ENCODE results near the gene EPC1. TPM values are rescaled to one million over a fixed set of nuclear protein-coding genes. Genes with fewer than 3 reads are reported as not detected.
A peak's percentile ranks its signal among the peaks of the same experiment; 100 is the strongest.

Gene EPC1
- total and polyA plus RNA-seq, 2 donors from 2014 or later = 12.3 to 42.6 TPM

GRCh38 chr10:32390193-32390592, 43.2 kb upstream of the EPC1 start:
- FAIRE-seq = no peak
- Histone ChIP-seq H3K4me1 (ENCODE audit: control insufficient read depth in 2 of 3, insufficient read depth in 2 of 3, low read depth in 1 of 3, low read length in 3 of 3) (no peaks in the 10 kb centered on the region), H3K9me3 (ENCODE audit: control insufficient read depth in 2 of 3, insufficient read depth in 1 of 3, low read length in 3 of 3) (no peaks in the 10 kb centered on the region), H3K27me3 (ENCODE audit: control insufficient read depth, insufficient read depth, low read length) (no peaks in the 10 kb centered on the region), H3K27ac (ENCODE audit: low read depth in 2 of 2, low read length in 2 of 2) (no peak overlapping the region), H3K9ac (ENCODE audit: low read length in 3 of 3) (no peak overlapping the region), H3K4me3 (ENCODE audit: low read length in 3 of 3) (no peak overlapping the region), H3K36me3 (ENCODE audit: control insufficient read depth in 2 of 3, insufficient read depth in 3 of 3, low read length in 3 of 3) (no peaks in the 10 kb centered on the region)
- no peak for DNase-seq
- intact Hi-C loops (cut with DNase I) = no loop called here
- TF ChIP-seq CTCF (IDR thresholded peaks at IDR 0.05; ENCODE audit: borderline replicate concordance, extremely low read depth, insufficient read depth) = no peak

GRCh38 chr10:32388258-32389027, 41.5 kb upstream of the EPC1 start:
- TF ChIP-seq CTCF (IDR thresholded peaks at IDR 0.05; ENCODE audit: borderline replicate concordance, extremely low read depth, insufficient read depth) = no peak
- H3K4me1 ChIP-seq (ENCODE audit: control insufficient read depth in 2 of 3, insufficient read depth in 2 of 3, low read depth in 1 of 3, low read length in 3 of 3) = no peaks in the 10 kb centered on the region
- no peak overlapping the region for H3K4me3 ChIP-seq (ENCODE audit: low read length in 3 of 3)
- no peaks in the 10 kb centered on the region for H3K36me3 ChIP-seq (ENCODE audit: control insufficient read depth in 2 of 3, insufficient read depth in 3 of 3, low read length in 3 of 3)
- no peaks in the 10 kb centered on the region for H3K9me3 ChIP-seq (ENCODE audit: control insufficient read depth in 2 of 3, insufficient read depth in 1 of 3, low read length in 3 of 3)
- H3K9ac ChIP-seq (ENCODE audit: low read length in 3 of 3) = no peak overlapping the region
- intact Hi-C loops (cut with DNase I) = no loop called here
- DNase-seq (no peak), FAIRE-seq (no peak)
- H3K27ac ChIP-seq (ENCODE audit: low read depth in 2 of 2, low read length in 2 of 2) = no peak overlapping the region
- no peaks in the 10 kb centered on the region for H3K27me3 ChIP-seq (ENCODE audit: control insufficient read depth, insufficient read depth, low read length)

DNA sequence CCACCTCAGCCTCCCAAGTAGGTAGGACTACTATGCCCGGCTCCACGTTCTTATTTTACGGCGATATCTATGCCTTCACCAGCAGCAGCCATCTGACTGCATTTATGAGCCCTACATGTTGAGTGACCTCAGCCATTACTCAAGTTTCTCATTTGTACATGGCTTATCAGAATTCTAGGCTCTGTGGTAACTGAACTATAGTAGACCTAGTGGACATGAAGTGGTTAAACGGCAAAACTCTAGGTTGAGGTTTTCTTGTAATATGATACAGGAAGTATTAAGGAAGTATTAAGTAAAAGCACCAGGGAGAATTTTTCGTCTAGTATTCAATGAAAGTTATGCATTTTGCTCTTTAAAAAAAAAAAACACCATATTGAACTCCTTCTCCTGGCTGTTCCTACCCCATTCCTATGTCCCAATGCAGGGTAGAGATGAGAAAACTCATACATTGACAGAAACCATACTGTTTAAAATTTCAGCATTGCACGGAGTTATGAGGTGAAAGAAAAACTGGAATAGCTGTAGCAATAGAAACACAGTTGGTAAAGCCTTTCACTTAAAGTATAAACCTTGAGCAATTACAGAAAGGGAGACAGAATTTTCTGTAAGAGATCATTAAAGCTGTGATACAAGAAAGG, 39.8 kb upstream of the EPC1 start:
- Histone ChIP-seq H3K27ac (ENCODE audit: low read depth in 2 of 2, low read length in 2 of 2) (no peak overlapping the region), H3K4me1 (ENCODE audit: control insufficient read depth in 2 of 3, insufficient read depth in 2 of 3, low read depth in 1 of 3, low read length in 3 of 3) (no peaks in the 10 kb centered on the region), H3K9ac (ENCODE audit: low read length in 3 of 3) (no peak overlapping the region), H3K9me3 (ENCODE audit: control insufficient read depth in 2 of 3, insufficient read depth in 1 of 3, low read length in 3 of 3) (no peaks in the 10 kb centered on the region), H3K36me3 (ENCODE audit: control insufficient read depth in 2 of 3, insufficient read depth in 3 of 3, low read length in 3 of 3) (no peaks in the 10 kb centered on the region), H3K27me3 (ENCODE audit: control insufficient read depth, insufficient read depth, low read length) (no peaks in the 10 kb centered on the region), H3K4me3 (ENCODE audit: low read length in 3 of 3) (no peak overlapping the region)
- no peak for TF ChIP-seq CTCF (IDR thresholded peaks at IDR 0.05; ENCODE audit: borderline replicate concordance, extremely low read depth, insufficient read depth)
- peak in 1 of 5 donors; percentile 14 for DNase-seq
- no peak for FAIRE-seq
- intact Hi-C loops (cut with DNase I) = no loop called here

Measured in kidney (tissue), 14 donors.